C1 segment of cervical spinal cord (tissue), 14 donors: ENCODE measurements around the gene PYGB.

ENCODE experiments used
- DNase-seq, 14 donors: peaks; one replicate each; lab custom pipeline; 2025; lab: John Stamatoyannopoulos, UW

PYGB gene

DNA sequence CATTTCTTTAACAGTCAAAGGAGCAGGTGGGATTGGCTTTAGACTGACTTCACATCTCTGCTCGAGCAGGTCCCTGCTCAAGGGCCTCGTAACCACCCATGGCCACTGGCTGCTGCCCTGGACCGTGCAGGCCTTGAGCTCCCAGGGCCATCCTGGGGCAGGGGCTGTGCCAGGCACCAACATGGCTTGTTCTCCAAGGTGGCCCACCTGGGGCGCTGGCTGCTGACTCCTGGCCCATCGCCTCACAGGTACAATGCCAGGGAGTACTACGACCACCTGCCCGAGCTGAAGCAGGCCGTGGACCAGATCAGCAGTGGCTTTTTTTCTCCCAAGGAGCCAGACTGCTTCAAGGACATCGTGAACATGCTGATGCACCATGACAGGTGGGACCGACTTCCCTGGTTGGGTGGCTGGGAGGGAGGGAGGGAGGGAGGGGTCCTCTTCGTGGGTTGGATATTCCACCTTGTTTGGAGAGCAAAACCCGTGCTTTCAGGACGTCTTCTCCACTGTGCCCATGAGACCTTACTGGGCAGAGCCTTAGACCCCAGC is 46.1 kb downstream of the PYGB start:
- DNase-seq: no peak

DNA sequence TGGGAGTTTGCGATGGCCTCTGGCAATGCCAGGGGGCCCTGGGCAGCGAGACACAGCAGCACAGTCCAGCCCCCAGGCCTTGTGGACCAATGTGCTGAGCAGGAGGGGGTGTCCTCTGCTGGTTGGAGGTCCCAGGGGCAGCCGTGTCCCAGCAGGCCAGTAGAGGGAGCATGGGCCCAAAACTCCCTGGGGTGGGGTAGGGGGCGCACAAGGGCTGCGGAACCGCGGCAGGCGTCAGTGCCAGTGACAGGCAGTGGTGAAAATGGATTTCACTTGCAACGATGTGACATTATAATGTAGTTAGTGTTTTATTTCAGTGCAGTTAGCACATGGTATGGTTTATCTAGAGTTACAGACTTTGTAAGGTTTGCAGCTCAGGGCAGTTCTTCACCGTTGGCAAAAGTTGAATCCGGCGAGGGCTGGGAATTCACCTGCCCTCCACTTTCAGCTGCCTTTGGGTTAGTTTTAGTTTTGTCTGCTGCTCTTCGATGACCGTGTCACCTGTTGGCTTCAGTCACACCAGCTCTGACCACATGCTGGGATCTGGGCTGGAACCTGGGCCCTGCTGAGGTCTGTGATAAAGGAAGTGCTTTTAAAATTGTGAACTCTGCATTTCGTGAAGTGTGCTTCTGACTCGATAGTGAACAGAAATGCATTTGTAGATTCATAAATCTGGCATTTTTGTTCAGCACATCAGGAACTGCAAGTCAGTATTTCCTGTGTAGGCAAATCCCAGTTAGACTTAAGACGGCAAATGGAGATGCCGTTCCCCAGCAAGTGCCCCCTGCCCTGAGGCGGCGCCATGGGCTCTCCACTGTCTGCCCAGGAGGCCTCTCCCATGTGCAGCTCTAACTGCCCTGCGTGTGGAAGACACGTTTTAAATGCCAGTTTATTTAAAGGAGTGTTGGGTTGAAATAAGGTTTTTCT is 46.8 kb downstream of the PYGB start:
- DNase-seq: peak in 11 of 14 donors; percentile 13 to 72 (median 47)

DNA sequence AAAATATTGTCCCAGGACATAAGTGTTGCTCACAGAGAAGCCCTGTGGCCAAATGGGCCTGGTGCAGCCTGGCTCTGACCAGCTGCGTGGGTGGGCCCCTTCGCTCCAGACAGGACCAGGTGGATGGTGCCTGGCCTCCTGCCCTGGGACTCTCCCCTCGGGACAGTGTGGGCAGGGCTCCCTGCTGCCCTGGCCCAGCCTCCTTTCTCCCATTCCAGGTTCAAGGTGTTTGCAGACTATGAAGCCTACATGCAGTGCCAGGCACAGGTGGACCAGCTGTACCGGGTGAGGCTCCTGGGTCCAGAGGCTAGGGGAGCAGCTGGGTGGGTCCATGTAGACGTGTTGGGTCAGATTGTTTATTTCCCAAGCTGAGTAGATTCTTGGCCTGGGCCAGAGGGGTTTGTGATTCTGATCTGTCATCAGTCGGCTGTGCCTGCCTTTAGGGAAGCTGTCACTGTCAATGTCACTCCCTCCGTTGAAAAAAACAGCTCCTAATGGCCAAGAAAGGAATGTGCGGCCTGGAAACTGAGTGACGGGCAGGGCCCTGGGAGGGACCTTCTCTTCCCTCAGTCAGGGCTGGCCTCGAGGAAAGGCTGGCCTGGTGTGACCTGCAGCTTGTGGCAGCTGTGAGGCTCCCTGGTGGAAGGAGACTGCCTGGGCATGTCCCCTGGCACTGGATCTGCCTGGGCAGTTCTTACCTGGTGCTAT is 47.7 kb downstream of the PYGB start:
- DNase-seq: peak in 1 of 14 donors; percentile 33

DNA sequence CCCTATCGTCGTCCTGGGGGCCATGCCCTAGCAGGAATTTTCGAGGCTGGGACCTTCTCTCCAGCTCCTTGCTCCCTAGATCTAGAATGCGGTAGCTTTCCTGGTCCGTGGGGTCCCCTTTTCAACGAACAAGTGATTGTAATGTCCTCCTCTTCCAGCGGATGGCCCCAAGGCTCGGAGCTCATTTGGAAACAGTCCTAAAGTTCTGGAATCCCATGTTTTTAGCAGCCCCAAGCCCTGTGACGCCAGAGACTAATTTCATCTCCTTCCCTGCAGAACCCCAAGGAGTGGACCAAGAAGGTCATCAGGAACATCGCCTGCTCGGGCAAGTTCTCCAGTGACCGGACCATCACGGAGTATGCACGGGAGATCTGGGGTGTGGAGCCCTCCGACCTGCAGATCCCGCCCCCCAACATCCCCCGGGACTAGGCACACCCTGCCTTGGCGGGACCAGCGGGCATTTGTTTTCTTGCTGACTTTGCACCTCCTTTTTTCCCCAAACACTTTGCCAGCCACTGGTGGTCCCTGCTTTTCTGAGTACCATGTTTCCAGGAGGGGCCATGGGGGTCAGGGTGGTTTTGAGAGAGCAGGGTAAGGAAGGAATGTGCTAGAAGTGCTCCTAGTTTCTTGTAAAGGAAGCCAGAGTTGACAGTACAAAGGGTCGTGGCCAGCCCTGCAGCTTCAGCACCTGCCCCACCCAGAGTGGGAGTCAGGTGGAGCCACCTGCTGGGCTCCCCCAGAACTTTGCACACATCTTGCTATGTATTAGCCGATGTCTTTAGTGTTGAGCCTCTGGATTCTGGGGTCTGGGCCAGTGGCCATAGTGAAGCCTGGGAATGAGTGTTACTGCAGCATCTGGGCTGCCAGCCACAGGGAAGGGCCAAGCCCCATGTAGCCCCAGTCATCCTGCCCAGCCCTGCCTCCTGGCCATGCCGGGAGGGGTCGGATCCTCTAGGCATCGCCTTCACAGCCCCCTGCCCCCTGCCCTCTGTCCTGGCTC is 48.5 kb downstream of the PYGB start:
- DNase-seq: peak in 7 of 14 donors; percentile 38 to 67 (median 50)

DNA sequence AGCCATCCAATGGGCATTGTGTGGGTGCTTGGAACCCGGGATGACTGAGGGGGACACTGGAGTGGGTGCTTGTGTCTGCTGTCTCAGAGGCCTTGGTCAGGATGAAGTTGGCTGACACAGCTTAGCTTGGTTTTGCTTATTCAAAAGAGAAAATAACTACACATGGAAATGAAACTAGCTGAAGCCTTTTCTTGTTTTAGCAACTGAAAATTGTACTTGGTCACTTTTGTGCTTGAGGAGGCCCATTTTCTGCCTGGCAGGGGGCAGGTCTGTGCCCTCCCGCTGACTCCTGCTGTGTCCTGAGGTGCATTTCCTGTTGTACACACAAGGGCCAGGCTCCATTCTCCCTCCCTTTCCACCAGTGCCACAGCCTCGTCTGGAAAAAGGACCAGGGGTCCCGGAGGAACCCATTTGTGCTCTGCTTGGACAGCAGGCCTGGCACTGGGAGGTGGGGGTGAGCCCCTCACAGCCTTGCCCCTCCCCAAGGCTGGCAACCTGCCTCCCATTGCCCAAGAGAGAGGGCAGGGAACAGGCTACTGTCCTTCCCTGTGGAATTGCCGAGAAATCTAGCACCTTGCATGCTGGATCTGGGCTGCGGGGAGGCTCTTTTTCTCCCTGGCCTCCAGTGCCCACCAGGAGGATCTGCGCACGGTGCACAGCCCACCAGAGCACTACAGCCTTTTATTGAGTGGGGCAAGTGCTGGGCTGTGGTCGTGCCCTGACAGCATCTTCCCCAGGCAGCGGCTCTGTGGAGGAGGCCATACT is 49.4 kb downstream of the PYGB start:
- no peak for DNase-seq

DNA sequence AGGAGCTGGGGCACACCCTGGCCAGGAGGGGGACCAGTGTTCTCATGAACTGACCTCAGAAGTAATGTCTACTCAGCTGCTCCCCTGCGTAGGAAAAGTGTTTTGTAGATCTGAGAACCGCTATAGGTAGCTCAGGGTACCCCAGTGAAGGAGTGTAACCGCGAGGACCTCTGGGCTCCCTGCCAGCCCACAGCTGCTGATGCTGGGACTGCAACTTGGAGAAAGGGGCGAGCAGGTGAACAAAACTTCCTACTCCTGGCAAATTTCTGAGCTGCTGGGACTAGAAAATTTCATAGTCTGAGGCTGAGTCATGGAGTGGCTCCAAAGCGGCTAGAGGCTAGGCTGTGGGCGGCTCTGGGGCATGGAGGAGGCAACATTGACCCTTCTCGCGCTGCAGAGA is 51.9 kb downstream of the PYGB start:
- DNase-seq: no peak

DNA sequence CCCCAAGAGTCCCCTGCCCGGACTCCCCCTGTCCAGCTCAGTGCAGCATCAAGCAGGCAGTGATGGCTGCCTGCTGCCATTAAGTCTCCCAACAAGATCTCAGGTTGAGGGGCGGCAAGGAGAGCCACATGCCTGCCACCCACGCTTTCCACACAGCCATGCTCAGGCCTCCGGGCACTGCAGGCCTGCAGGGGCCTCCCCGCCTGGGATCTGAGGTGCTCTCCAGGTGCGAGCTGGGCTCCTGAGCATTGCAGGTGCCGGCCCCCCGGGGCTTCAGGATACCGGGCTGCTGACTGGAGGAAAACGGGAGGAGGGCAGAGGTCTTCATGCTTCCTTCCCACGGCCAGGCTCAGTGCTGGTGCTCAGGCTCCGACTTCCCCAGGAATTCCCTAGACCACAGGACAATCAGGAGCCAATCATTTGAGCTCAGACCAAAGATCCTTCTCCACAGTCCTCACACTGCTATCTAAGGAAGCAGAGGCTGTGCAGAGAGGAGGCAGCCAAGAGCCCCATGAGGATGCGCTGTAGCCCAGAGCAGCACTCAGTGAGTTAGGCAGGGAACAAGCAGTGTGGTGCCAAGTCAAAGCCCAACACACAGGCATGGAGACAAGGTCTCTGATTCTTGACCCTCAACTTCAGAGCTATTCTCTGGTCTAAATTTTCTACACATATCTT is 52.7 kb downstream of the PYGB start:
- DNase-seq: no peak

DNA sequence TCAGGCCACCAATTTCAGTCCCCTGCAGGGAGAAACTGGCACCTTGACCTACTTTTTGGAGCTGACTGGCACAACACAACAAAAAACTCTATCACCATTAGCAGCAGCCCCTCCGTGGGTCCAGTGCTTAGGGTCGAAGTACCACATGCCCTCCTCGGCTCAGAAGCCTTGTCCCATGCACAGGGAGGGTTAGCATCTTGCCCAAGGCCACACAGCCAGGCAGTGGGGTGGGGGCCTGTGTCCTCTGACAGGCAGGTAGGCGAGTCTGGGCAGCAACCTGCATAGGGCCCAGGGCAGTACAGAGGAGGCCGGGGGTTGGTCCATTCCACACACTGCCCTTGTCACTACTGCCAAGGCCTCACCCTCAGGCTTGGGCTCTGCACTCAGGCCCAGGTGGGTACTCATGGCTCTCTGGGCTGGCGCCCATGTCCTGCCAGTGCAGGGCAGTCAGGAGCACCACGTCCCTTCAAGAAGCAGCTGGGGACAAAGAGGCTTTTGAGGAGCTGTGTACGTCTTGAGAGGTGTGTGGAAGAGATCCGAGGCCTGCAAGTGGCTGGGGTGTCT is 53.6 kb downstream of the PYGB start:
- no peak for DNase-seq

DNA sequence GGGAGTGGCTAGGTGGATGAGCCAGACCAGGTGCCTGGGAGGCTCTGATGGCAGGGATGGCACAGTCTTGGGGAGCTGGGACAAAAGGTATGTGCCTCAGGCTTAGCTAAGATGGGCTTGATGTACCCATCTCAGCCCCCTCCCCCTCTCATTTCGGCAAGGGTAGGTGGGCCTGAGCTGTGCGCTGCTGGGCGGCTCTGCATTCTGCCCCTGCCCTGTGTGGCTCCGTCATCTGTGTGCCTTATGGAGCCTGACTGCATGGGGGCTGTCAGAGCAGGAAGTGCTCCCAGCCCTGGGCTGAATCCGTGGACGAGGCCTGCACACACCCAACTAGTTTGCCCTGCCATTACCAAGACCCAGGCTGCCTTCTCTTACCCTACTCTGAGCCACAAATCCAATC is 54.7 kb downstream of the PYGB start:
- no peak for DNase-seq

DNA sequence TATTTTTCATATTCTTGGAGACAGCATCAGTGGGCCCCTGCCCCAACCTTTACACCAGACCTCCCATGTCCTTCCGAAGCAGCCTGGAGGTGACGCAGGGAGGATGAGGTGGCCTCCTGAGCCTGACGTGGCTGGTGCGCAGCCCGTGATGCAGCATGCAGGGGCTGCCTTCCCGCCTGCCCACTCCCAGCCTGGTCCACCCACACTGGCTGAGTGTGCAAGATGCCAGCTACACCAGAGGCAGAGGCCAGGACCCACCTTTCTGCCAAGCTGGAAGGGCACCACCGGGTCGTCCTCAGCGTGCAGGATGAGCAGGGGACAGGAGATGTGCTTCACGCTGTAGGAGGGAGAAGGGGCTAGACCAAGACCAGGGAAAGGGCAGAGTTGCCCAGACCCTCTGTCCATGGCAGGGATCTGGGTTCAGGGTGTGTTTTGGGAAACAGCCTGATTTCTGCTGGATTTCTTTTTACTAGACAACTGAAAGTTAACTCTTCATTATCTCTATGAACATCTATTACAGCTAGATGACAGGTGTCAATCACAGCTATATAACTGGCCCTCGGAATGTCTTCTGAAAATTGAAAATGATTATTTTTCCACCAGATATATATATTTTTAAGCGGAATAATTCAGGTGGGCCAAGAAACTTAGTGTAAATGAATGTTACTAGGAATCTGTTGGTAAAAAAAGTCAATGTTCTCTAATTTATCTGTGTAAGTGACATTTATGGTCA is 55.6 kb downstream of the PYGB start:
- DNase-seq: no peak

DNA sequence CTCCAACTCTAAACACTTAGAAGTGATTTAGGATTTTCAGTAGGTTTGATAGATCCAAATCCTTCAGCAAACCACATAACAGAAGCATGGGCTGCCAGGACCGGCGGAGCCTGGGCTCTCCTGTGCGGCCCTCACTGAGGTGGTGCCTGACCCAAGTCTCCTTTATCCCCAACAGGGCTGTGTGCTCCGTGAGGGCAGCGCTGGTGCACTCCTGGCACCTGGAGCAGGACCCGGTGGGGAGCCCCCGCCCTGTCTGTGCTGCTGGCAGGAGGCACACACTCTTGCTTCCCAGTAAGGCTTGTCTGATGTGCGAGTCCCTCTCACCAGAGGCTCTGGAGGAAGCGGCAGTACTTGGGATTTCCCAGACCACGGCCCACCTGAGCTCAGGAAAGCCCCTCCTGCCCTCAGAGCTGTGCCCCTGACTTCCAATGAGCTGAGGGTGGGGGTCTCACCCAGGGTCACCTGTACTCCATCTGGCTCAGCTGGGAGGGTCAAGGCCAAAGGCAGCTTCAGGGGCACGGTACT is 56.2 kb downstream of the PYGB start:
- DNase-seq: no peak

DNA sequence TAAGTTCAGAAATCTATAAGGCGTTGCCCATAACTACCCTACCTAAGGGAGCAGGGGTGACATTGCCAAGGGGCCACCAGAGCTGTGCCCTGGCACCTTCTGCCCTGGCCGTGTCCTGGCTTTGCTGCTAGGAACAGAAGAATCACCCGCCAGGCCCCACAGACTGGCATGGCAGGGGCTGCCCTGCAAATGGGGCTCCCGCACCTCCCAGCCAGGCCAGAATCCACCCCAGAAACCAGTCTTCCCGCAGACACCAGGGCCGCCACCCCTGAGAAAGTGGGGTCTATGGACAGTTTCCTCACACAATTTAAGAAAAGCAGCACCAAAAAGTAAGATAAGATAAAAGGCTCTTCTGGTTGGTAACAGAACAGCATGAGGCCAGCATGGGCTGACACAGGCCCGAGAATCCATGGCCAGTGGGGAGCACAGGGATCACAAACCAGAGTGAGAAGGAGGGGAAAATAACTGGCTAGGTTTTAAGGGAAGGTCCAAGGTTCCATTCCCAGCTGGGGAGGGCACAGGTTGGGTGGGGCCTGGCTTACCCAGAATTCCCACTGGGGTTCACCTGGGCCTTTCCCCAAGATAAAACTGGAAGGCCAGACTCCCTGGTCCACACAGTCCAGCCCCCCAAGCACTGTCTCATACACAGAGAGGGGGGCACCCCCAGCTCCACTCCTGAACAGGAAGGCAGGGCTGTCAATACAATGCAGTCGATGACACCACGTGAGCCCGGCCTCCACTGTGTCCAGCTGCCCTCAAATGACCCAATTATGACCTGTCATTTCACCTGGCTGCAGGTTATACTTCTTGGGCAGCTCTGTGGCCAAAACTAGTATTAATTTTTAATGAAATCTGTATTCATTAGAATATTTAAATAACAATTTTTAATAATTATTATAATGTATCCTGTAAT is 59.4 kb downstream of the PYGB start:
- DNase-seq: no peak

DNA sequence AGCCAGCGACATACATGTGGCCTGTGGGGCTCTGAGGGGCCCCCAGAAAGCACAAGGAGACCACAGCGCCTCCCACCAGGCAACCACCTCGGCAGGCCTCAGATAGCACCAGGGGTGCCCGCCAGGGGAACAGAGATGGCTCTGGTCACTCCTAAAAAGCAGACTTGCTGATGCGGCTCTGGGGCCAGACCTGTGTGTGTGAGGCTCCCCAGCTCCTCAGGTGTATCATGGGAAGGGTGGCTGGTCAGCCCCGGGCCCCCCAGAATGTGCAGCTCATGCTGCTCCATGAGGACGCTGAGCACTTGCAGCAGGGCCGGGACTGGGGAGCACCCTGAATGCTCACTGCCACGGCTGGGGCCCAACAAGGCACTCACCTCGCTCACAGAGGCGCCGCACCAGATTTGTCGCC is 60.2 kb downstream of the PYGB start:
- no peak for DNase-seq

DNA sequence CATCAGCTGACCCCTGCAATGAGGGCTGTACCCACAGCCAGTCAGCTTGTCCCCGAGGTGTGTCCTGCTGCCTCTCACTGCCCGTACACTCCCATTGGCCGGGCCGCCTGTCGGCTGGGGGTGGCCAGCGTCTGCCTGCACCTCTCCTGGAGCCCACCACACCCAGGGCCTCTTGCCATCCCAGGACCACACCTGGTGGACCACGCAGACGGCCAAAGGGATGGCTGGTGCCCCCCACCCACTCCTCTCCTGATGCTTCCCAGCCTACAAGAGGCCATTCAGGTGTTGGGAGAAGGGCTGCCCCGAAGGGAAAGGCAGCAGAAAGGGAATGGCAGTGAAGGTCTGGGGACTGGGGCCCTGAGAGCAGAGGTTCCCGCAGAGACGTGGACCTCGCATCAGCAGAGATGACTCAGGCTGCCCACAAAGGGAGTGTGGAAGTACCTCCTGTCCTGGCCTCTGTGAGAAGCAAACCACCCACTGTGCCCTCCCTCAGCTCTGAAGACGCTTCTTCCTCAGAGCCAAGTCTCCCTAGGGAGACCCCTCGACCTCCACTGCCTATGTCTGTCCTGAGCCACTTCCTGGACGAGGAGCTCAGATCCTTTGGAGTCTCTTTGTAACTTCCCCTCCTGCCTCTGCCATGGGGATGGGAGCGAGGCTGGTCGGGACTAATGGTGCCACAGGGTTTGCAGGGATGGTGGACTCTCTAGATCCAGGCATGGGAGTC is 60.9 kb downstream of the PYGB start:
- DNase-seq: no peak

DNA sequence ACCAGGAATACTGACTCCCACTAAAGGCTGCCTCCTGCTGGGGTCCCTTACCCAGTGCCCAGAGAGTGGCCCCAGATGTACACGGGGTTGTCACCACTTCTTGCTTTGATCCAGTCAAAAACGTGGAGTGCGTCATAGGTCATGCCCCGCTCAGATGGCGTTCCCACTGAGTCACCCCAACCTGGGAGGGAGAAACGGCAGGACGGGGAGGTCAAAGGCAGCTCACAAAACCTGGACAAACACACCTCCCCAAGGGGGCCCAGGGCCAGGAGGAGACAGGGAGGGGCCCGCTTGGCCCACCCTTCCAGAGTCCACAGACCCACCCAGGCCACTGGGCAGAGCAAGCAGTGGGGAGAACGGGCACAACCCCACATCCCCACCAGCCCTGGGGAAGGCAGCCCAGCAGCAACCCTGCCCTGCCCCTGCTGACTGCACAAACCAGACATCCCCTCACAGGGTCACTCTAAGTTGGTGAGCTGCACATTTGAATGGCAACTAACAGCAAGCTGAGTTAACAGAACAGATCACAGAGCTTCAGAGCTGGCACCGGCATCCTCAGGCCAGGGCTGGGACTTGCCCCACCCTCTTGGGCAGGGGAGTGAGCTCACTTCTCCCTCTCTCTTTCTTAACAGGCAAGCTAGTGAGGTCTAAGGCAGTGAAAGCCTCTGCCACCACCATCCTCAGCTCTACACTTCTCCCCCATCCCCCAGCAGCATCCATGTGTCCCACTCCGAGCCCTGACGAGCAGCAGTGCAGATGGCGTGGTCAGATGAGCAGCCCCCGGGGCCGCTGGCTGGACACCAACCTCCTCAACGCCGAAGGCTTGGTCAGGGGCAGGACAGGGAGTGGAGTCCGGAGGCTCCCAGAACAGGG is 61.7 kb downstream of the PYGB start:
- peak in 2 of 14 donors; percentile 39 to 45 for DNase-seq
